ENCODE results near the gene TSHR. TPM values are rescaled to one million over a fixed set of nuclear protein-coding genes. Genes with fewer than 3 reads are reported as not detected.
"Not testable (repeated sequence)": the region's sequence is repeated elsewhere in the genome, so short reads cannot be mapped to it uniquely, and the experiment has no call there.

TSHR gene
- total RNA-seq, 1 experiment from 2014 or later, result not detected

DNA sequence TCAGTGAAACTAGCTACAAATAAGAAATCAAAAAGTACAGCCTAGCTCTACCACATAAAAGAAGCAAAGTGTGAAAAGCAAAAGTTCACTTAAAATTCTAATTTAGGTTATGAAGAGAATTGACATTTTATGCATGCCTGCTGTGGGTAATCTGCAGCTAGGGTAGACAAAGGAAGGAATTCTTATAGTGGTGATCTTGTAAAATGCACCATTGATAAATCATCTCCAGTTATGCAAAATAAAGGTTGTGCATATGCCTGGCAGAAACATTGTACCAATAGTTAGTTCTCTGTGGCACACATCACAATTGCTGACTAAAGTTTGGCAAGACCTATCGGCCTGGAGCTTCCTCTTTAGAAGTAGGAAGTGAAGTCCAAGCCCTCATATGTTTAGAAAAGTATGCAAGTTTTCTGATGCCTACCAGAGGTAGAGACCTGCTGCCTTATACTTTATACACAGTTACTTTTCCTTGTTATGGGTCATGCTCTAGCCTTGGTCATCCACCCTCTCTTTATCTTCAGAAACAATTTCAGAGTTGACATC, 78.3 kb downstream of the TSHR start:
- Histone ChIP-seq H3K9ac (ENCODE audit: low read length) (no peak overlapping the region), H2AFZ (ENCODE audit: low read length) (no peak overlapping the region), H3K27me3 (ENCODE audit: low read length) (no peaks in the 10 kb centered on the region), H3K27ac (ENCODE audit: low read length) (no peak overlapping the region), H3K9me2 (replicated peaks; ENCODE audit: low read length) (no peaks in the 10 kb centered on the region), H3K79me2 (ENCODE audit: low read length) (no peaks in the 10 kb centered on the region), H4K20me1 (ENCODE audit: low read length) (no peaks in the 10 kb centered on the region), H3F3A (ENCODE audit: low read length, unreplicated experiment) (no peaks in the 10 kb centered on the region), H3K4me3 (ENCODE audit: low read length) (no peak overlapping the region), H3K36me3 (ENCODE audit: low read depth, low read length) (no peaks in the 10 kb centered on the region), H3K9me3 (ENCODE audit: low read length) (no peaks in the 10 kb centered on the region), H3K4me1 (ENCODE audit: insufficient read depth, low read length) (no peaks in the 10 kb centered on the region), H3K4me2 (ENCODE audit: low read length) (no peak overlapping the region)
- no peak for ATAC-seq
- ChIA-PET CTCF (no interaction called here), POLR2A (ENCODE audit: unreplicated experiment) (no interaction called here)
- no peak for TF ChIP-seq EZH2 (IDR thresholded peaks at IDR 0.05; ENCODE audit: low read length, unreplicated experiment)
- no peak for TF ChIP-seq EZH2phosphoT487 (IDR thresholded peaks at IDR 0.05; ENCODE audit: borderline replicate concordance, low read length)
- TF ChIP-seq, protein P1, sequence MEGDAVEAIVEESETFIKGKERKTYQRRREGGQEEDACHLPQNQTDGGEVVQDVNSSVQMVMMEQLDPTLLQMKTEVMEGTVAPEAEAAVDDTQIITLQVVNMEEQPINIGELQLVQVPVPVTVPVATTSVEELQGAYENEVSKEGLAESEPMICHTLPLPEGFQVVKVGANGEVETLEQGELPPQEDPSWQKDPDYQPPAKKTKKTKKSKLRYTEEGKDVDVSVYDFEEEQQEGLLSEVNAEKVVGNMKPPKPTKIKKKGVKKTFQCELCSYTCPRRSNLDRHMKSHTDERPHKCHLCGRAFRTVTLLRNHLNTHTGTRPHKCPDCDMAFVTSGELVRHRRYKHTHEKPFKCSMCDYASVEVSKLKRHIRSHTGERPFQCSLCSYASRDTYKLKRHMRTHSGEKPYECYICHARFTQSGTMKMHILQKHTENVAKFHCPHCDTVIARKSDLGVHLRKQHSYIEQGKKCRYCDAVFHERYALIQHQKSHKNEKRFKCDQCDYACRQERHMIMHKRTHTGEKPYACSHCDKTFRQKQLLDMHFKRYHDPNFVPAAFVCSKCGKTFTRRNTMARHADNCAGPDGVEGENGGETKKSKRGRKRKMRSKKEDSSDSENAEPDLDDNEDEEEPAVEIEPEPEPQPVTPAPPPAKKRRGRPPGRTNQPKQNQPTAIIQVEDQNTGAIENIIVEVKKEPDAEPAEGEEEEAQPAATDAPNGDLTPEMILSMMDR (conservative IDR thresholded peaks at IDR 0.05; ENCODE audit: low read depth, low read length), result no peak
- no peak for DNase-seq
- BruUV-seq (replicated peaks), result no TSS peak
- intact Hi-C loops (cut with micrococcal nuclease), result no loop called here

DNA sequence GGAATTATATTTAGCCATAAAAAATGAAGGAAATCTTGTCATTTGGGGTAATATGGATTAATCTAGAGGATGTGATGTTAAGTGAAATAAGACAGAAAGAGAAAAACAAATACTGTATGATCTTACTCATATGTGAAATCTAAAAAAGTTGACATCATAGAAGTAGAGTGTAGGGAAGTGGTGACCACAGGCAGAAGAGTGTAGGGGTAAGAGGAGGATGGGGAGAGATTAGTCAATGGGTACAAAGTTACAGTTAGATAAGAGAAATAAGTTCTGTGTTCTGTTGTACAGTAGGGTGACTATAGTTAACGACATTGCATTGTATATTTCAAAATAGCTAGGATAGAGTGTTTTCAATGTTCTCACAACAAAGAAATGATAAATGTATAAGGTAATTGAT, 87.0 kb downstream of the TSHR start:
- intact Hi-C loops (cut with micrococcal nuclease), result no loop called here

DNA sequence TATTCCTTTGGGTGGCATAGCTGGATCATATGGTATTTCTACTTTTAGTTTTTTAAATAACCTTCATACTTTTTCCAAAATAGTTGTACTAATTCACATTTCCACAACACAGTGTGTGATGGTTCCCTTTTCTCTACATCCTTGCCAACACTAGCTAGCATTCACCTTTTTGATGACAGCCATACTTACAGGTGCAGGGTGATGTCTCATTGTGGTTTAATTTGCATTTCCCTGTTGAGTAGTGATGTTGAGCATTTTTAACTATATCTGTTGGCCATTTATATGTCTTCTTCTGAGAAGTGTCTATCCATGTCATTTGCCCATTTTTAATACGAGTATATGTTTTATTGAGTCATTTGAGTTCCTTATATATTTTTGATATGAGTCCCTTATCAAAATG, 96.1 kb downstream of the TSHR start:
- no peak overlapping the region for H3K4me3 ChIP-seq (ENCODE audit: low read length)
- TF ChIP-seq, protein P1 (conservative IDR thresholded peaks at IDR 0.05; ENCODE audit: low read depth, low read length), result no peak
- TF ChIP-seq EZH2 (IDR thresholded peaks at IDR 0.05; ENCODE audit: low read length, unreplicated experiment), result no peak
- BruUV-seq (replicated peaks), result no TSS peak
- no peak overlapping the region for H3K4me2 ChIP-seq (ENCODE audit: low read length)
- no peaks in the 10 kb centered on the region for H3K9me2 ChIP-seq (replicated peaks; ENCODE audit: low read length)
- no peaks in the 10 kb centered on the region for H3F3A ChIP-seq (ENCODE audit: low read length, unreplicated experiment)
- H3K36me3 ChIP-seq (ENCODE audit: low read depth, low read length), result no peaks in the 10 kb centered on the region
- ATAC-seq, result no peak
- H3K9ac ChIP-seq (ENCODE audit: low read length), result no peak overlapping the region
- H3K4me1 ChIP-seq (ENCODE audit: insufficient read depth, low read length), result no peaks in the 10 kb centered on the region
- no peak overlapping the region for H3K27ac ChIP-seq (ENCODE audit: low read length)
- ChIA-PET CTCF (no interaction called here), POLR2A (ENCODE audit: unreplicated experiment) (no interaction called here)
- DNase-seq, result no peak
- H2AFZ ChIP-seq (ENCODE audit: low read length), result no peak overlapping the region
- intact Hi-C loops (cut with micrococcal nuclease), result no loop called here
- H4K20me1 ChIP-seq (ENCODE audit: low read length), result no peaks in the 10 kb centered on the region
- no peaks in the 10 kb centered on the region for H3K79me2 ChIP-seq (ENCODE audit: low read length)
- H3K9me3 ChIP-seq (ENCODE audit: low read length), result no peaks in the 10 kb centered on the region
- H3K27me3 ChIP-seq (ENCODE audit: low read length), result peaks cover 7% of the 10 kb centered on the region; the same call in 1 of the 2 replicates

More for the DNA sequence above, 87.0 kb downstream of the TSHR start:
- no peak overlapping the region for H2AFZ ChIP-seq (ENCODE audit: low read length)
- BruUV-seq (replicated peaks), result no TSS peak
- no peak overlapping the region for H3K4me2 ChIP-seq (ENCODE audit: low read length)
- no peaks in the 10 kb centered on the region for H3K4me1 ChIP-seq (ENCODE audit: insufficient read depth, low read length)
- no peak for DNase-seq
- no peak overlapping the region for H3K27ac ChIP-seq (ENCODE audit: low read length)
- POLR2A ChIA-PET (ENCODE audit: unreplicated experiment), result no interaction called here
- H3K4me3 ChIP-seq (ENCODE audit: low read length), result no peak overlapping the region
- no peak overlapping the region for H3K9ac ChIP-seq (ENCODE audit: low read length)
- H3F3A ChIP-seq (ENCODE audit: low read length, unreplicated experiment), result no peaks in the 10 kb centered on the region
- no peaks in the 10 kb centered on the region for H4K20me1 ChIP-seq (ENCODE audit: low read length)
- H3K9me2 ChIP-seq (replicated peaks; ENCODE audit: low read length), result no peaks in the 10 kb centered on the region
- ATAC-seq, result no peak
- no peaks in the 10 kb centered on the region for H3K27me3 ChIP-seq (ENCODE audit: low read length)
- no peaks in the 10 kb centered on the region for H3K79me2 ChIP-seq (ENCODE audit: low read length)
- H3K9me3 ChIP-seq (ENCODE audit: low read length), result no peaks in the 10 kb centered on the region
- H3K36me3 ChIP-seq (ENCODE audit: low read depth, low read length), result no peaks in the 10 kb centered on the region
- TF ChIP-seq, protein P1 (conservative IDR thresholded peaks at IDR 0.05; ENCODE audit: low read depth, low read length), result no peak
- TF ChIP-seq EZH2phosphoT487 (IDR thresholded peaks at IDR 0.05; ENCODE audit: borderline replicate concordance, low read length) (no peak), EZH2 (IDR thresholded peaks at IDR 0.05; ENCODE audit: low read length, unreplicated experiment) (no peak)
- CTCF ChIA-PET, result no interaction called here

DNA sequence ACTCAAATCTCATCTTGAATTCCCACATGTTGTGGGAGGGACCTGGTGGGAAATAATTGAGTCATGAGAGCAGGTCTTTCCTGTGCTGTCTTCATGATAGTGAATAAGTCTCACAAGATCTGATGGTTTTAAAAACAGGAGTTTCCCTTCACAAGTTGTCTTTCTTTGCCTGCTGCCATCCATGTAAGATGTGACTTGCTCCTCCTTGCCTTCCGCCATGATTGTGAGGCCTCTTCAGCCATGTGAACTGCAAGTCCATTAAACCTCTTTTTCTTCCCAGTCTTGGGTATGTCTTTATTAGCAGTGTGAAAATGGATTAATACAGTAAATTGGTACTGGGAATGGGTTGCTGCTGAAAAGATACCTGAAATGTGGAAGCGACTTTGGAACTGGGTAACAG, 98.6 kb downstream of the TSHR start:
- H3F3A ChIP-seq (ENCODE audit: low read length, unreplicated experiment); H2AFZ ChIP-seq (ENCODE audit: low read length); POLR2A ChIA-PET (ENCODE audit: unreplicated experiment); H3K36me3 ChIP-seq (ENCODE audit: low read depth, low read length); H3K9ac ChIP-seq (ENCODE audit: low read length); H3K9me2 ChIP-seq (replicated peaks; ENCODE audit: low read length); BruUV-seq (replicated peaks); CTCF ChIA-PET; H3K27ac ChIP-seq (ENCODE audit: low read length); H3K79me2 ChIP-seq (ENCODE audit: low read length); H3K9me3 ChIP-seq (ENCODE audit: low read length); H3K4me1 ChIP-seq (ENCODE audit: insufficient read depth, low read length); H3K4me3 ChIP-seq (ENCODE audit: low read length); H3K27me3 ChIP-seq (ENCODE audit: low read length); intact Hi-C loops (cut with micrococcal nuclease); H4K20me1 ChIP-seq (ENCODE audit: low read length); ATAC-seq; H3K4me2 ChIP-seq (ENCODE audit: low read length); DNase-seq: not testable (repeated sequence)
